Nephron progenitor cell (in vitro differentiated cells): Measurements from ENCODE around the gene MEOX2.

ENCODE experiments used
- DNase-seq: peaks from one replicate; pipeline ENCODE4 v3.0.0; 2021
- H3K27ac Mint-ChIP-seq: 2 replicates; pipeline ENCODE4 v1.8.0; 2021; ENCODE audit warnings: mild to moderate bottlenecking, moderate library complexity, mixed read lengths
- H3K27me3 Mint-ChIP-seq: 2 replicates; pipeline ENCODE4 v1.8.0; 2021; ENCODE audit warnings: mild to moderate bottlenecking, low read depth, mixed read lengths; ENCODE audit not compliant: poor library complexity
- H3K36me3 Mint-ChIP-seq: 2 replicates; pipeline ENCODE4 v1.8.0; 2021; ENCODE audit warnings: low read depth, mixed read lengths
- H3K4me1 Mint-ChIP-seq: 2 replicates; pipeline ENCODE4 v1.8.0; 2021; ENCODE audit warnings: mixed read lengths
- H3K4me3 Mint-ChIP-seq: 2 replicates; pipeline ENCODE4 v1.8.0; 2021; ENCODE audit warnings: mild to moderate bottlenecking, moderate library complexity, mixed read lengths
- H3K9me3 Mint-ChIP-seq: 2 replicates; pipeline ENCODE4 v1.8.0; 2021; ENCODE audit warnings: mild to moderate bottlenecking, moderate library complexity, mixed read lengths
- CTCF ChIP-seq: fragments of 200-600 bp; sonication (generic); IDR thresholded peaks from 2 replicates; pipeline ENCODE4 v1.5.0; 2021; ENCODE audit warnings: antibody characterized with exemption

Gene MEOX2

GRCh38 chr7:15561835-15562234, 124.6 kb downstream of the MEOX2 start, which contains the start of gene AGMO:
Gene AGMO, minus strand, starts transcription at chr7:15562015.
- H3K36me3 Mint-ChIP-seq: no peaks in the 10 kb centered on the region
- H3K9me3 Mint-ChIP-seq: no peaks in the 10 kb centered on the region
- no peaks in the 10 kb centered on the region for H3K27me3 Mint-ChIP-seq
- peaks cover 31% of the 10 kb centered on the region for H3K4me1 Mint-ChIP-seq
- no peak for TF ChIP-seq CTCF
- DNase-seq: no peak
- no peak within 1 kb of the TSS for H3K27ac Mint-ChIP-seq
- no peak within 1 kb of the TSS for H3K4me3 Mint-ChIP-seq
